GM23248 (cell line): ENCODE measurements around the gene SEMA3B. TPM values are rescaled to one million over a fixed set of nuclear protein-coding genes. Genes with fewer than 3 reads are reported as not detected.

ENCODE experiments used
- DNase-seq: peaks from one replicate; pipeline ENCODE4 v3.0.0-alpha.2; 2015
- H2AFZ ChIP-seq: fragments of 200-600 bp; sonication (generic); 2 replicates; pipeline ENCODE4 v1.6.1; 2016; ENCODE audit warnings: antibody characterized with exemption
- H3F3A ChIP-seq: fragments of 200-600 bp; sonication (generic); 2 replicates; pipeline ENCODE4 v1.6.1; 2016; ENCODE audit warnings: mild to moderate bottlenecking, antibody characterized with exemption, mixed run types; ENCODE audit not compliant: insufficient read depth
- H3K27ac ChIP-seq: fragments of 200-600 bp; sonication (generic); 2 replicates; pipeline ENCODE4 v1.5.1; 2016; ENCODE audit warnings: mild to moderate bottlenecking
- H3K27me3 ChIP-seq: fragments of 200-600 bp; sonication (generic); replicated peaks from 2 replicates; pipeline ENCODE4 v1.6.1; 2016; ENCODE audit warnings: mild to moderate bottlenecking; ENCODE audit not compliant: insufficient read depth
- H3K36me3 ChIP-seq: fragments of 200-600 bp; sonication (generic); 2 replicates; pipeline ENCODE4 v1.6.1; 2016; ENCODE audit warnings: low read depth, mild to moderate bottlenecking
- H3K4me1 ChIP-seq: fragments of 200-600 bp; sonication (generic); 2 replicates; pipeline ENCODE4 v1.6.1; 2016; ENCODE audit warnings: mild to moderate bottlenecking; ENCODE audit not compliant: insufficient read depth
- H3K4me2 ChIP-seq: fragments of 200-600 bp; sonication (generic); one replicate; pipeline ENCODE4 v1.6.1; 2016; ENCODE audit warnings: mild to moderate bottlenecking; ENCODE audit not compliant: unreplicated experiment
- H3K4me3 ChIP-seq: fragments of 200-600 bp; sonication (generic); 2 replicates; pipeline ENCODE4 v1.5.1; 2016; ENCODE audit warnings: mild to moderate bottlenecking
- H3K79me2 ChIP-seq: fragments of 200-600 bp; sonication (generic); 2 replicates; pipeline ENCODE4 v1.6.1; 2016; ENCODE audit warnings: mild to moderate bottlenecking; ENCODE audit not compliant: insufficient read depth
- H3K9ac ChIP-seq: fragments of 200-600 bp; sonication (generic); 2 replicates; pipeline ENCODE4 v1.6.1; 2016; ENCODE audit warnings: mild to moderate bottlenecking
- H3K9me2 ChIP-seq: fragments of 200-600 bp; sonication (generic); 2 replicates; pipeline ENCODE4 v1.6.1; 2016; ENCODE audit warnings: mixed run types, mild to moderate bottlenecking, moderate library complexity; ENCODE audit not compliant: insufficient read depth
- H3K9me3 ChIP-seq: fragments of 200-600 bp; sonication (generic); one replicate; pipeline ENCODE4 v1.6.1; 2017; ENCODE audit warnings: low read depth
- H4K20me1 ChIP-seq: fragments of 200-600 bp; sonication (generic); 2 replicates; pipeline ENCODE4 v1.6.0; 2016; ENCODE audit not compliant: insufficient read depth
- EZH2 ChIP-seq: fragments of 200-600 bp; sonication (generic); IDR thresholded peaks from 2 replicates; pipeline ENCODE4 v1.6.1; 2018; ENCODE audit warnings: antibody characterized with exemption, mild to moderate bottlenecking; ENCODE audit not compliant: insufficient read depth, poor library complexity, severe bottlenecking
- EZH2phosphoT487 ChIP-seq: fragments of 200-600 bp; sonication (generic); IDR thresholded peaks from 2 replicates; pipeline ENCODE4 v1.6.1; 2018; ENCODE audit warnings: antibody characterized with exemption, moderate library complexity, mild to moderate bottlenecking, low read depth; ENCODE audit not compliant: insufficient read depth
- WGBS, 2 experiments: methylation state at CpG; one replicate each; pipeline ENCODE4 v1.1.6; 2015 to 2017; ENCODE audit warnings: low lambda C conversion rate in 2 of 2, low coverage in 1 of 2; ENCODE audit errors: missing lambda C conversion rate in 2 of 2; 5-methylcytosine and 5-hydroxymethylcytosine counted together
- in situ Hi-C: fragments of 300-500 bp; cut with MboI; formaldehyde crosslinking; loops from 2 replicates; pipeline ENCODE4 v1.15.0; 2020
- polyA plus RNA-seq: library from polyadenylated mRNA; unstranded; fragments of >200 nt; fragmentation: Nextera tagmentation; extraction: Ambion mirVana; gene quantifications from 2 replicates; pipeline ENCODE4 v1.2.1, GENCODE V29; 2016
- total RNA-seq: library from RNA; depleted of rRNA; stranded (reverse); fragments of >200 nt; shearing (Covaris generic); gene quantifications from 2 replicates; pipeline ENCODE4 v1.2.3, GENCODE V29; 2014

Gene SEMA3B
- total and polyA plus RNA-seq, 2 experiments from 2014 or later = 7.6 to 8.8 TPM

GRCh38 chr3:50265571-50265970 is 3.4 kb upstream of the SEMA3B start:
- Histone ChIP-seq H2AFZ (no peak overlapping the region), H3K9ac (no peak overlapping the region), H3K4me1 (peaks cover 42% of the 10 kb centered on the region), H3K27me3 (no peaks in the 10 kb centered on the region), H3K4me2 (no peak overlapping the region), H3K27ac (0 out of 2 replicates have a peak overlapping the region, but pooled peaks have one; percentile 48), H4K20me1 (no peaks in the 10 kb centered on the region), H3K9me3 (no peaks in the 10 kb centered on the region), H3K9me2 (no peaks in the 10 kb centered on the region), H3K36me3 (no peaks in the 10 kb centered on the region), H3F3A (peaks cover 13% of the 10 kb centered on the region; the same call in 1 of the 2 replicates), H3K79me2 (no peaks in the 10 kb centered on the region), H3K4me3 (no peak overlapping the region)
- TF ChIP-seq EZH2phosphoT487 (no peak), EZH2 (no peak)
- no peak for DNase-seq
- in situ Hi-C loops = no loop called here
- WGBS, 2 experiments = 0 to 6% methylated on average over 1 of the region's 1 CpG

- Histone ChIP-seq H3K4me1 (peaks cover 43% of the 10 kb centered on the region), H3K4me3 (no peak overlapping the region), H3F3A (peaks cover 13% of the 10 kb centered on the region; the same call in 1 of the 2 replicates), H3K9ac (no peak overlapping the region), H2AFZ (no peak overlapping the region), H3K27me3 (no peaks in the 10 kb centered on the region), H3K79me2 (no peaks in the 10 kb centered on the region), H4K20me1 (no peaks in the 10 kb centered on the region), H3K4me2 (no peak overlapping the region), H3K9me2 (no peaks in the 10 kb centered on the region), H3K27ac (no peak overlapping the region), H3K36me3 (no peaks in the 10 kb centered on the region), H3K9me3 (no peaks in the 10 kb centered on the region)
- WGBS, 2 experiments = 54 to 56% methylated on average over 6 of the region's 6 CpGs
- no peak for TF ChIP-seq EZH2phosphoT487
- no peak for TF ChIP-seq EZH2
- no peak for DNase-seq
- in situ Hi-C loops = no loop called here
These were observed 2.9 kb upstream of the SEMA3B start for GRCh38 chr3:50266017-50266416.

- Histone ChIP-seq H3K79me2 (no peaks in the 10 kb centered on the region), H3K9ac (peak overlapping the region; percentile 71), H3K36me3 (no peaks in the 10 kb centered on the region), H3K27ac (no peak overlapping the region), H3K4me3 (peak overlapping the region; percentile 65), H3K27me3 (no peaks in the 10 kb centered on the region), H4K20me1 (no peaks in the 10 kb centered on the region), H3F3A (peaks cover 13% of the 10 kb centered on the region; the same call in 1 of the 2 replicates), H2AFZ (no peak overlapping the region; the same call in 1 of the 2 replicates), H3K9me3 (no peaks in the 10 kb centered on the region), H3K4me2 (peak overlapping the region; percentile 63), H3K4me1 (peaks cover 43% of the 10 kb centered on the region), H3K9me2 (no peaks in the 10 kb centered on the region)
- WGBS, 2 experiments = 54 to 57% methylated on average over 7 of the region's 7 CpGs
- no peak for DNase-seq
- no peak for TF ChIP-seq EZH2phosphoT487
- no peak for TF ChIP-seq EZH2
- in situ Hi-C loops = no loop called here
These were observed 2.1 kb upstream of the SEMA3B start for GRCh38 chr3:50266836-50267235.

DNA sequence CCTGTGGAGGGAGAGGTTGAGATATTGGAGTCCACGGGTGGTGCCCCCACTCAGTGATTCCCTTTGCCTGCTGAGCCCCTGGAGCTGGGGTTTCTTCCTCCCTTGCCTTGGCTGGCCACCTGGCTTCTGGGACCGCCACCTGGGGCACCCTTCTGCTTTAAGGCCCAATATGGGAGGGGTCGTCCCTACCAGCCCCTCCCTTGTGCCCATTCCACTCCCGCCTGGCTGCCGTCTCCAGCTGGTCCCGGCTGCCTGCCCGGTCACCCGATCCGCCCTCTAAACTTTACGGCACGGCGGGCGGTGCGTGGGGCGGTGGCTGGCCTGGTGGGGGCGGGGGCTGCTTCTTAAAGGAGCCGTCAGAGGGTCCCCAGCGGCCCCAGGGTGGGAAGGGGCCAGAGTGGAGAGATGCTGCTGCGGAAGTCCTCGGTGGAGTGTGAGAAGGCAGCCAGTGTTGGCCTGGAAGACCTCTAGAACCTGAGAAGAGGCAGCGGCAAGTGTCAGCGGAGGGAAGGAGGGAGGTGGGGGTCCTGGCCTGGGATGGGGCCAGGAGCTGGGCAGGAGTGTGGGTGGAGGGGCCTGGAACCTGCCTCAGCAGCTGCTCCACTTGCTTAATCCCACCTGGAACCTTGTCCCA is 1.6 kb upstream of the SEMA3B start:
- no peak for TF ChIP-seq EZH2
- no peak for TF ChIP-seq EZH2phosphoT487

More for the DNA sequence above, 1.6 kb upstream of the SEMA3B start:
- Histone ChIP-seq H3K36me3 (no peaks in the 10 kb centered on the region), H3K27ac (no peak overlapping the region), H3K79me2 (no peaks in the 10 kb centered on the region), H2AFZ (peak overlapping the region; percentile 67), H3F3A (peaks cover 13% of the 10 kb centered on the region; the same call in 1 of the 2 replicates), H3K9ac (peak overlapping the region; percentile 71), H3K4me1 (peaks cover 43% of the 10 kb centered on the region), H3K4me2 (peak overlapping the region; percentile 63), H4K20me1 (no peaks in the 10 kb centered on the region), H3K9me3 (no peaks in the 10 kb centered on the region), H3K4me3 (peak overlapping the region; percentile 65), H3K27me3 (no peaks in the 10 kb centered on the region), H3K9me2 (no peaks in the 10 kb centered on the region)
- in situ Hi-C loops = no loop called here
- DNase-seq = peak; percentile 60
- 8 to 9% methylated on average over 17 to 22 of the region's 22 CpGs for WGBS, 2 experiments
